SK-N-MC (cell line): ENCODE measurements around the gene NDUFAF4.

ENCODE experiments used
- FOXP2 ChIP-seq: optimal IDR thresholded peaks from 2 replicates; pipeline ENCODE3; 2011; ENCODE audit warnings: mild to moderate bottlenecking, moderate library complexity; ENCODE audit not compliant: insufficient read depth; ENCODE audit errors: extremely low read length, control extremely low read depth
- POLR2AphosphoS5 ChIP-seq: IDR thresholded peaks from 2 replicates; pipeline ENCODE4 v1.6.1; 2012; ENCODE audit warnings: mild to moderate bottlenecking, low read depth, low read length, borderline replicate concordance

GRCh38 chr6:96865055-96865405, 32.7 kb downstream of the NDUFAF4 start:
- TF ChIP-seq POLR2AphosphoS5 = no peak
- no peak for TF ChIP-seq FOXP2
